HG02840 (cell line): ENCODE data around the gene GGNBP2.

ENCODE experiments used
- ATAC-seq: cut with Tn5 transposase; IDR thresholded peaks from one replicate; pipeline ENCODE4 v1.9.1; 2021; ENCODE audit warnings: mild to moderate bottlenecking, moderate library complexity, moderate number of reproducible peaks; ENCODE audit not compliant: unreplicated experiment, low FRiP score

The GGNBP2 gene

GRCh38 chr17:36550491-36551417 lies 6.0 kb downstream of the GGNBP2 start:
- ATAC-seq, result no peak

DNA sequence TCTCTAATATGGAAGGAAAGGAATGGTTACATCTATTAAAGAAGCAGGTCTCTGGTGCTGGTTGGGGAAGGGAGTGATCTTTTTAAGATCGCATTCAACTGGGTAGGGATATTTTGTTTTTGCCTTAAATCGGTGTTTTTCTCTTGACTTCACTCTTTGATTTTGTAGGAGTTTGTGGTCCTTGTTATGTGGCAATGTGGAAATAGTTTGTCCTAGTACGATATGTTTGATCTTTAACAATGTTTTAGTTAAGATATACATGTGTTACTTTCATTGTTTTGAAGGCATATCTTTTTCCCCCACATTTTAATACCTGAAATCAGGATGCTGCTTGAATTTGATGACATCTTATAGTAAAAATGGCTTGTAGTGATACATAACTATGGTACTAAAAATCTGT lies 8.7 kb downstream of the GGNBP2 start:
- no peak for ATAC-seq

DNA sequence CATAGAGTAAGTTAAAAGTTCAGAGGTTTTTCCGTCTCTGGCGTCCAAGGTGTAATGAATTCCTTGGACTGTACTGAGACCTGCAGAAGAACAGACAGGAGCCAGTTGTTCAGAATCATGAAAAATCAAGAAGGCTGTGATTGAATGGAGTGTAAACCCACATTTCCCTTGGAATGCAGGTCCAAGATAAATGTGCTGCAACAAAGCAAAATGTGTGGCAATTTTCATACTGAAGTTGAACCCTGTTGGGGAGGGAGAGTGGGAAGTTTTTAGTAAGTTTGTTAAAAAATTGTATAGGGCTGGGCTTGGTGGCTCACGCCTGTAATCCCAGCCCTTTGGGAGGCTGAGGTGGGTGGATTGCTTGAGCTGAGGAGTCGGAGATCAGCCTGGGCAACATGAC lies 21.4 kb downstream of the GGNBP2 start:
- no peak for ATAC-seq

GRCh38 chr17:36575028-36575427 lies 30.3 kb downstream of the GGNBP2 start:
- no peak for ATAC-seq

DNA sequence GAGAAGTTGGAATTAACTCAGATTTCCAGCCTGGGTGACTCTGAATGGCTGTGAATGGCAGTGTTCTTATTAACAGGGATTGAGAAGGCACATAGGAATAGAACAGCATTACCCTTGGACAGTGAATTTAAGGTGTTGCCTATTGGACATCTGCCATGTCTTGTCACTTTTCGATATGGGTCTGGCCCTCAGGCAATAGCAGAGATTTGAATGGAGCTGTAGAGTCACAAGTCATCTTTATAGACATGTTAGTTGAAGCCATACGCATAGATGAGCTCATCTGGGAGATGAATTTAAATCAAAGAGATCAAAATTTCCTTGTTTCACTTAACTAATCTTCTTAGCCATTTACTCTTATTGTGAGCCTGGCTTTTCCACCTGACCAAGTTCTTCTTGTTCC lies 32.1 kb downstream of the GGNBP2 start:
- ATAC-seq, result no peak

GRCh38 chr17:36578671-36579070 lies 34.0 kb downstream of the GGNBP2 start:
- ATAC-seq, result no peak

DNA sequence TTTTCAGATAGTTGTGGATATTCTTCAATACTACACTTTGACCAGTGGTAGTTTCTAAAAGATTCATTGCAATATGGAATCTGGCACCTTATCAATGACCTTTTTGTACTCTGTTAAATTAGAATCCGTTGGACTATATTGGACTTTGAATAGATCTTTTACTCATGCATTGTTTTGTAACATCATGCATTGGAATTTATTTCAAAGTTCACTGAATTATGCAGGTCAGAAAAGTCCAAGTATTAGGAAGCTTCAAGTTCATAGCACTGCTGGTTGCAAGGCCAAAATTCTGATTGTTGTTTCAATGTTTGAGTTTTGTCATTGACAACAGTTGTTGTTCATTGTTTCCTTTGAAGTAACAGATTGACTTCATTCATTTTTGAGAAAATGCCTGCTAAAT lies 39.1 kb downstream of the GGNBP2 start:
- ATAC-seq, result no peak

- no peak for ATAC-seq
These were observed 41.4 kb downstream of the GGNBP2 start for GRCh38 chr17:36586138-36586537.

GRCh38 chr17:36590082-36590481 lies 45.4 kb downstream of the GGNBP2 start:
- no peak for ATAC-seq

DNA sequence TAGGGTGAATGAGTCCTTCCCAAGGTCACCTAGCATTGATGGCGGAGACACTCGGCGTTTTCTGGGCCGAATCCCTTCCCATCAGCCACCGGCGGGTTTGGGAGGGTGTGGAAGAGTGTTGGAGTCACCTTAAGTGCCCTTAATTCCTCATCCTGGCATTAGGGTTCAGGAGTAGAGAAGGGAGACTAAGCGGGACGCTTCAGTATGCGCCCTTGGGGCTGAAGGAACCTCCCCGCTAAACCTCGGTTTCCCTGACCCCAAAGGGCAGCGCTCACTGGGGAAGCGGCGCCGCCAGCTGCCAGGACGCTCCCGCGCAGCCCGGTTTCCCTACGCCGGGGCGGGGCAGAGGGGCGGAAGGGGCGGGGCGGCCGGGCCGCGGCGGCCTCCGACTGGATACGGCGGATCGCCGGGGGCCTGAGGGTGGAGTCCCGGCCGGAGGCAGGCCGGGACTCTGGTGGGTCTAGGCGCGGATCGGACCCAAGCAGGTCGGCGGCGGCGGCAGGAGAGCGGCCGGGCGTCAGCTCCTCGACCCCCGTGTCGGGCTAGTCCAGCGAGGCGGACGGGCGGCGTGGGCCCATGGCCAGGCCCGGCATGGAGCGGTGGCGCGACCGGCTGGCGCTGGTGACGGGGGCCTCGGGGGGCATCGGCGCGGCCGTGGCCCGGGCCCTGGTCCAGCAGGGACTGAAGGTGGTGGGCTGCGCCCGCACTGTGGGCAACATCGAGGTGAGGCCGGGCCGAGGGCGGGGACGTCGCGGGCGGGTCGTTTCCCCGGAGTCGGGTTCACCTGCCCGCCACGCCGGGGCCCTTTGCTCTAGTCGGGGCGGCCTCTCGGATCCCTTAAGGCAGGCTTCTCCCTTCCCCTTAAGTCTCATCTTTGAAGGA lies 47.0 kb downstream of the GGNBP2 start, which contains the start of gene DHRS11:
Gene DHRS11, plus strand, starts transcription at position 446 of the 882 bp plus-strand sequence. Its CDS starts 131 bp downstream, at position 577.
- peak; percentile 71 for ATAC-seq

GRCh38 chr17:36592316-36592715 lies 47.6 kb downstream of the GGNBP2 start:
- no peak for ATAC-seq

- no peak for ATAC-seq
These were observed 48.1 kb downstream of the GGNBP2 start for GRCh38 chr17:36592716-36593321.

DNA sequence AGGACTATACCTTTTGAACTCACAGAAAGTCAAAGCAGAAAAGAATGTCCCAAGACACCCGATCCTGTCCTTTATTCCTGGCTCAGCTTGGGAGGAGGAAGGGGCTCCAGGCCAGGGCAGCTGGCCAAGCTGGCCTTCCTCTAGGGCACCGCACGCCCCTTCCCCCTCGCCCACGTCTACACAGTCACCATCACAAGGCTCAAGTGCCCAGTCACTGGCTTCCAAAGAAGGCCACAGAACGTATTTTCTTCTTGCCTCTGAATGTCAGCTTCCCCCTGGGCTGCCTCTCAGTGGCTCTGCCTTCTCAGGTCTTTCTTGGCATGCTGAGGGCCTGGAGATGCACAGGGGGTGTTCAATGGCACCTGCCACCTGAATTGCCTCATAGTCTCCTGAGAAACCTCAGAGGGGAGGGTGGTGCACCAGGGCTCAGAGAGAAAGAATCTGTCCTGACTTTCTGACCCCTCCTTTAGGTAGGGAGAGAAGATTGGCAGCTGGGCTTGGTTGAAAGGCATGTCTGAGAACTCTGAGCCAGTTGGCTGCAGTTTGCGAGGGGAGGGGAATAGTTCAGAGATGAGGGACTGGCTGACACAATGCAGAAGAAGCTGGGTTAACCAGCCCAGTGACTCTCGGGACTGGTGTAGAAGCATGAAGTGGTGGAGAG lies 49.1 kb downstream of the GGNBP2 start:
- no peak for ATAC-seq

DNA sequence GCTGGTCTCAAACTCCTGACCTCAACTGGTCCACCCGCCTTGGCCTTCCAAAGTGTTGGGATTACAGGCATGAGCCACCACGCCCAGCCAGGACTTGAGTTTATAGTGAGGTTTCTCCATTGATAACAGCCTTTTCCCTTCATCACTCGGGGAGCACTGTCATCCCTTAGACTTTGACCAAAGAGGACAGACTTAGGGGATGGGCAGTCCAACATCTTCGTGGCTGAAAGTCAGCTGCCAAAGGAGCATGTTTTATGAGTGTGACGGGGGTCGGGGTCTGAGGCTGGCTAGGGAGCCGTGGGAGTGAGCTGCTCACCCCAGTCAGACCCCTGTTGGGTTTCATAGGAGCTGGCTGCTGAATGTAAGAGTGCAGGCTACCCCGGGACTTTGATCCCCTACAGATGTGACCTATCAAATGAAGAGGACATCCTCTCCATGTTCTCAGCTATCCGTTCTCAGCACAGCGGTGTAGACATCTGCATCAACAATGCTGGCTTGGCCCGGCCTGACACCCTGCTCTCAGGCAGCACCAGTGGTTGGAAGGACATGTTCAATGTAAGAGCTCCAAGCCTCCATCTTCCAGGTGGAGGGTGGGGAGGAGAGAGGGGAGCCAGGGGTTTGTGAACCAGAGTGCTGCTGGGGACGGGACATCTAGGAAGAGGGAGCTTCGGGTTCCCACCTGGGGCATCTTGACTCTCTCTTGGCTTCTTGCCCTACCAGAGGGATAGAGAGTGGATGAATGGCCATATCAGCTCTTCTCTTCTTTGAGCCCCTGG lies 50.1 kb downstream of the GGNBP2 start:
- no peak for ATAC-seq

DNA sequence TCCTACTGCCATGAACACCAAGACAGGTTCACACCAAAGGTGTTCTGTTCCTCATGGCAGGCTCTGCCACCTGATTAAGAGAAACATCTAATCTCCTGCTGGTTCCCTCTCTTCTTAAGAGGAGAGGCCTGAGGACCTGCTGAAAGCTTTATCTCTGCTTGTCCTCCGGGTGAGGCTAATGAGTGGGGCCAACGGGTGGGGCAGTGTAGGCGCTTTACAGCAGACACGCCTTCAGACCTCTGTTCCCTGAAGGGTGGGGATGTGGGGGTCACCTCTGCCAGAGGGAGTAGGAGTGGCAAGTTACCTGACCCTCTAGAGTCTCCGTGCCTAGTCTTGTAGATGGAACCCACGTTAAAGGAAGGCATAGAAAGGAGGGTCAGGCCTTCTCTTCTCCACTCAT lies 52.5 kb downstream of the GGNBP2 start:
- ATAC-seq, result no peak

- ATAC-seq, result no peak
These were observed 53.4 kb downstream of the GGNBP2 start for GRCh38 chr17:36597866-36598777.

GRCh38 chr17:36598951-36599401 lies 54.3 kb downstream of the GGNBP2 start:
- no peak for ATAC-seq

- ATAC-seq, result no peak
These were observed 55.0 kb downstream of the GGNBP2 start for GRCh38 chr17:36599546-36600250.
